B cell (primary cell): ENCODE results near the gene C10orf53.

Experiments used
- CTCF ChIP-seq: fragments of 200-600 bp; IDR thresholded peaks from one replicate; pipeline ENCODE4 v1.8.0; 2022; ENCODE audit warnings: antibody characterized with exemption, mild to moderate bottlenecking
- EZH2 ChIP-seq: IDR thresholded peaks from 2 replicates; pipeline ENCODE4 v1.6.1; 2012; ENCODE audit warnings: borderline replicate concordance, low read depth, mild to moderate bottlenecking, moderate library complexity, low read length; ENCODE audit not compliant: insufficient read depth, poor library complexity, severe bottlenecking

GRCh38 chr10:49745756-49746155 lies 66.3 kb downstream of the C10orf53 start:
- TF ChIP-seq CTCF (no peak), EZH2 (no peak)
